HG03432 (cell line): ENCODE measurements around the gene TMCO4.

ENCODE experiments used
- ATAC-seq: cut with Tn5 transposase; IDR thresholded peaks from one replicate; pipeline ENCODE4 v1.9.1; 2021; ENCODE audit warnings: mild to moderate bottlenecking, moderate library complexity; ENCODE audit not compliant: unreplicated experiment

TMCO4 gene

GRCh38 chr1:19689085-19689757 lies 110.5 kb downstream of the TMCO4 start:
- ATAC-seq, result no peak

- no peak for ATAC-seq
Measured at GRCh38 chr1:19688041-19688842, 111.5 kb downstream of the TMCO4 start.

- no peak for ATAC-seq
Measured at GRCh38 chr1:19687414-19687813, 112.3 kb downstream of the TMCO4 start.

GRCh38 chr1:19685994-19686393 lies 113.7 kb downstream of the TMCO4 start:
- ATAC-seq, result no peak

GRCh38 chr1:19684677-19685076 lies 115.0 kb downstream of the TMCO4 start:
- no peak for ATAC-seq

GRCh38 chr1:19683351-19683750 lies 116.4 kb downstream of the TMCO4 start:
- no peak for ATAC-seq

GRCh38 chr1:19682901-19683300 lies 116.8 kb downstream of the TMCO4 start:
- ATAC-seq, result no peak

- ATAC-seq, result no peak
Measured at GRCh38 chr1:19682257-19682656, 117.5 kb downstream of the TMCO4 start.

GRCh38 chr1:19680644-19681043 lies 119.1 kb downstream of the TMCO4 start:
- ATAC-seq, result no peak

- no peak for ATAC-seq
Measured at GRCh38 chr1:19679691-19680090, 120.0 kb downstream of the TMCO4 start.

GRCh38 chr1:19678931-19679453 lies 120.7 kb downstream of the TMCO4 start:
- ATAC-seq, result no peak

GRCh38 chr1:19678493-19678892 lies 121.2 kb downstream of the TMCO4 start:
- no peak for ATAC-seq

GRCh38 chr1:19676438-19676922 lies 123.2 kb downstream of the TMCO4 start:
- no peak for ATAC-seq

- ATAC-seq, result no peak
Measured at GRCh38 chr1:19675797-19676196, 123.9 kb downstream of the TMCO4 start.

- no peak for ATAC-seq
Measured at GRCh38 chr1:19672237-19672636, 127.5 kb downstream of the TMCO4 start.

GRCh38 chr1:19670787-19671186 lies 128.9 kb downstream of the TMCO4 start:
- ATAC-seq, result no peak

- ATAC-seq, result no peak
Measured at GRCh38 chr1:19668888-19669287, 130.8 kb downstream of the TMCO4 start.

GRCh38 chr1:19665496-19666465 lies 133.9 kb downstream of the TMCO4 start:
- ATAC-seq, result no peak

- no peak for ATAC-seq
Measured at GRCh38 chr1:19665186-19665495, 134.6 kb downstream of the TMCO4 start.

GRCh38 chr1:19664453-19665185 lies 135.1 kb downstream of the TMCO4 start, which contains the start of gene HTR6:
Gene HTR6, plus strand, starts transcription at chr1:19664875. Its CDS starts 879 bp downstream, at chr1:19665754.
- ATAC-seq, result no peak
